ENCODE results near the gene STK4. TPM values are rescaled to one million over a fixed set of nuclear protein-coding genes. Genes with fewer than 3 reads are reported as not detected.

The STK4 gene
- total and polyA plus RNA-seq, 2 of the 8 experiments (the other 6 are each of a cell fraction or from before 2014, with no cell fraction given) = 12.0 to 34.3 TPM

- no peak for TF ChIP-seq CREB1 (IDR thresholded peaks at IDR 0.05)
- no peak for TF ChIP-seq POLR2AphosphoS5 (IDR thresholded peaks at IDR 0.05; ENCODE audit: low read depth, low read length)
- no peak for TF ChIP-seq RXRA (IDR thresholded peaks at IDR 0.05; ENCODE audit: insufficient read depth, low read depth, low read length)
These were observed 158.1 kb downstream of the STK4 start, which contains the start of gene WFDC12 (continued) for GRCh38 chr20:45124365-45124764.

Measured in H1 (cell line).